Hepatocyte (in vitro differentiated cells): ENCODE data around the gene DDX41. TPM values are rescaled to one million over a fixed set of nuclear protein-coding genes. Genes with fewer than 3 reads are reported as not detected.

Source experiments
- DNase-seq: peaks from one replicate; pipeline ENCODE4 v3.0.0-alpha.2; 2016; ENCODE audit warnings: low spot score
- H2AFZ ChIP-seq: fragments of 200-600 bp; sonication (generic); 2 replicates; pipeline ENCODE4 v1.6.0; 2016; ENCODE audit warnings: antibody characterized with exemption, mild to moderate bottlenecking
- H3K27ac ChIP-seq: fragments of 200-600 bp; sonication (generic); 2 replicates; pipeline ENCODE4 v1.5.1; 2016; ENCODE audit warnings: mild to moderate bottlenecking
- H3K27me3 ChIP-seq: fragments of 200-600 bp; sonication (generic); 2 replicates; pipeline ENCODE4 v1.6.1; 2016
- H3K36me3 ChIP-seq: fragments of 200-600 bp; sonication (generic); replicated peaks from 2 replicates; pipeline ENCODE4 v1.5.1; 2016; ENCODE audit warnings: low read depth; ENCODE audit not compliant: insufficient read depth
- H3K4me1 ChIP-seq: fragments of 200-600 bp; sonication (generic); 2 replicates; pipeline ENCODE4 v1.5.1; 2016; ENCODE audit warnings: mild to moderate bottlenecking, moderate library complexity; ENCODE audit not compliant: insufficient read depth
- H3K4me2 ChIP-seq: fragments of 200-600 bp; sonication (generic); 2 replicates; pipeline ENCODE4 v1.6.0; 2016
- H3K4me3 ChIP-seq: fragments of 200-600 bp; sonication (generic); 2 replicates; pipeline ENCODE4 v1.5.1; 2016; ENCODE audit warnings: mild to moderate bottlenecking
- H3K79me2 ChIP-seq: fragments of 200-600 bp; sonication (generic); 2 replicates; pipeline ENCODE4 v1.6.0; 2017; ENCODE audit warnings: mild to moderate bottlenecking
- H3K9me2 ChIP-seq: fragments of 200-600 bp; sonication (generic); replicated peaks from 2 replicates; pipeline ENCODE4 v1.6.0; 2017; ENCODE audit warnings: mild to moderate bottlenecking; ENCODE audit not compliant: insufficient read depth
- H3K9me3 ChIP-seq: fragments of 200-600 bp; sonication (generic); 2 replicates; pipeline ENCODE4 v1.5.1; 2016; ENCODE audit warnings: low read depth, mild to moderate bottlenecking
- H4K20me1 ChIP-seq: fragments of 200-600 bp; sonication (generic); 2 replicates; pipeline ENCODE4 v1.6.0; 2016; ENCODE audit warnings: mild to moderate bottlenecking; ENCODE audit not compliant: insufficient read depth, poor library complexity, severe bottlenecking
- EZH2 ChIP-seq: fragments of 200-600 bp; sonication (generic); IDR thresholded peaks from 2 replicates; pipeline ENCODE4 v1.6.1; 2016; ENCODE audit warnings: antibody characterized with exemption, mild to moderate bottlenecking, borderline replicate concordance
- EZH2phosphoT487 ChIP-seq: fragments of 200-600 bp; sonication (generic); IDR thresholded peaks from one replicate; pipeline ENCODE4 v1.6.1; 2018; ENCODE audit warnings: antibody characterized with exemption, mild to moderate bottlenecking, low read depth, moderate library complexity; ENCODE audit not compliant: unreplicated experiment, severe bottlenecking
- WGBS: methylation state at CpG from one replicate; pipeline ENCODE4 v1.1.6; 2016; ENCODE audit warnings: low lambda C conversion rate; ENCODE audit errors: missing lambda C conversion rate; 5-methylcytosine and 5-hydroxymethylcytosine counted together
- polyA plus RNA-seq: library from polyadenylated mRNA; unstranded; fragments of >200 nt; fragmentation: Nextera tagmentation; extraction: Ambion mirVana; gene quantifications from 2 replicates; pipeline ENCODE4 v1.2.1, GENCODE V29; 2016
- total RNA-seq: library from RNA; depleted of rRNA; stranded (reverse); fragments of >200 nt; gene quantifications from 2 replicates; pipeline ENCODE4 v1.2.3, GENCODE V29; 2014
- TF ChIP-seq, protein P1 (sequence below): fragments of 200-600 bp; sonication (generic); IDR thresholded peaks from 2 replicates; pipeline ENCODE4 v1.5.1; 2016; ENCODE audit warnings: antibody characterized with exemption, mild to moderate bottlenecking; ENCODE audit not compliant: poor library complexity

DDX41 gene
- total and polyA plus RNA-seq, 2 experiments from 2014 or later: 45.0 to 50.7 TPM

DNA sequence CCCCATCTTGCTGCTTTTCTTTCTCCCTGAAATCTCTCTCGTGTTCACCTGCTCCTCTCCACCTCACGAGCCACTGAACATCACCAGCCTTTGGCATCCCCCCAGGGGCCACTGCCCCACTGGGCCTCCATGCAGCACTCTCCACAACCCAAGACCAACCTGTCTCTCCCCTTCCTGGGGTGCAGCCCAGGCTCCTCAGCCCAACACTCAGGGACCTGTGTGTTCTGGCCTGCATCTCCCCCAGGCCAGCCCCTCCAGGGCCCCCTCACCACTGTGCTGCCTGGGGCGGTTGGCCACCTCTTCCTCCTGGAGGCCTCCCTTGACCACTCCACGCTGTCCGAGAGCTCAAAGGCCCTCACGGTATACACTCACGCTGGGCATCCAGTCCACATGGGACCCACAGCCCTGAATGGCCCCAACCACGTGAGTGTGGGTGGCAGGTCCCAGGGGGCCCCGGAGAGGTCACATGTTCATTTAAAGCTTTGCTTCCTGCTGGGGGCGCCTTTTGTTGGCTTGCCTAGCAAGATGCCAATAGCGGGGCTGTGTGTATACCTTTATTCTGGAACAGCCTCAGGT, 6.7 kb downstream of the DDX41 start:
- H3K27me3 ChIP-seq: no peaks in the 10 kb centered on the region
- H3K27ac ChIP-seq: no peak overlapping the region
- TF ChIP-seq, protein P1, sequence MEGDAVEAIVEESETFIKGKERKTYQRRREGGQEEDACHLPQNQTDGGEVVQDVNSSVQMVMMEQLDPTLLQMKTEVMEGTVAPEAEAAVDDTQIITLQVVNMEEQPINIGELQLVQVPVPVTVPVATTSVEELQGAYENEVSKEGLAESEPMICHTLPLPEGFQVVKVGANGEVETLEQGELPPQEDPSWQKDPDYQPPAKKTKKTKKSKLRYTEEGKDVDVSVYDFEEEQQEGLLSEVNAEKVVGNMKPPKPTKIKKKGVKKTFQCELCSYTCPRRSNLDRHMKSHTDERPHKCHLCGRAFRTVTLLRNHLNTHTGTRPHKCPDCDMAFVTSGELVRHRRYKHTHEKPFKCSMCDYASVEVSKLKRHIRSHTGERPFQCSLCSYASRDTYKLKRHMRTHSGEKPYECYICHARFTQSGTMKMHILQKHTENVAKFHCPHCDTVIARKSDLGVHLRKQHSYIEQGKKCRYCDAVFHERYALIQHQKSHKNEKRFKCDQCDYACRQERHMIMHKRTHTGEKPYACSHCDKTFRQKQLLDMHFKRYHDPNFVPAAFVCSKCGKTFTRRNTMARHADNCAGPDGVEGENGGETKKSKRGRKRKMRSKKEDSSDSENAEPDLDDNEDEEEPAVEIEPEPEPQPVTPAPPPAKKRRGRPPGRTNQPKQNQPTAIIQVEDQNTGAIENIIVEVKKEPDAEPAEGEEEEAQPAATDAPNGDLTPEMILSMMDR: no peak
- TF ChIP-seq EZH2phosphoT487: no peak
- DNase-seq: no peak
- H3K4me3 ChIP-seq: no peak overlapping the region
- no peak overlapping the region for H2AFZ ChIP-seq
- no peak overlapping the region for H3K4me2 ChIP-seq
- no peaks in the 10 kb centered on the region for H3K9me2 ChIP-seq
- H3K36me3 ChIP-seq: no peaks in the 10 kb centered on the region
- 91% methylated on average over 11 of the region's 11 CpGs for WGBS
- peaks cover under 1% of the 10 kb centered on the region for H3K79me2 ChIP-seq
- no peaks in the 10 kb centered on the region for H3K9me3 ChIP-seq
- H3K4me1 ChIP-seq: no peaks in the 10 kb centered on the region
- no peaks in the 10 kb centered on the region for H4K20me1 ChIP-seq

DNA sequence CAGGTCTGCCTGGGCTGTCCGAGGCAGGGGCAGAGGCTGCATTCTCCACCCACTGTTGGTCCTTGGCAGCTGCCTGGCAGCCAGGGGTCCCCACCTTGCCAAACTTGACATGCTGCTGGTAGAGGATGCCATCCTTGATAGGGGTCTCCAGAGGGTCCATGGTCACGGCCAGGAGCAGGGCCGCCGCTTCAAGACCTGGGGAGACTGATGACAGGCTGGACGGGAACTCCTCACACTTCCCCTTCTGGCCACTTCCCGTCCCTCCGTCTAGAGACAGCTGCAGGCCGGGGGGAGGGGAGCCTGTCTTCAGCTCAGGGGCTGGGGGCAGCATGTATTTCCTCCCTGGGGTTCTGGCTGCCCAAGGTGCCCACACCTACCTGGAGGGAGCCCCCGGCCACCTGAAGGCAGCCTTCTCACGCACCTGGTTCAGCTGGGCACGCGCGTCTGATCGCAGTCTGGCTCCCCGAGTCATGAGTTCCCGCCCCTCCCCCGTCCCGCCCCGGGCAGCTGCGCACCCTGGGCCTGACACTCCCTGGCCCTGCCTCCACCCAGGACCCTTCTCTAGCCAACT, 7.3 kb downstream of the DDX41 start, which contains the start of gene DOK3:
DOK3 (minus strand) TSS at position 446 of the 571 bp plus-strand sequence; CDS start at position 160, 286 bp downstream.
- H3K79me2 ChIP-seq: no peaks in the 10 kb centered on the region
- no peak within 1 kb of the TSS for H3K27ac ChIP-seq
- no peaks in the 10 kb centered on the region for H3K36me3 ChIP-seq
- no peaks in the 10 kb centered on the region for H3K9me3 ChIP-seq
- H3K4me2 ChIP-seq: no peak within 1 kb of the TSS
- no peak within 1 kb of the TSS for H2AFZ ChIP-seq
- H3K4me1 ChIP-seq: no peaks in the 10 kb centered on the region
- H3K9me2 ChIP-seq: no peaks in the 10 kb centered on the region
- WGBS: 76% methylated on average over 9 of the region's 20 CpGs
- H3K27me3 ChIP-seq: no peaks in the 10 kb centered on the region
- no peaks in the 10 kb centered on the region for H4K20me1 ChIP-seq
- DNase-seq: no peak
- no peak within 1 kb of the TSS for H3K4me3 ChIP-seq
- TF ChIP-seq EZH2phosphoT487 (no peak), EZH2 (no peak)
- TF ChIP-seq, protein P1: no peak

DNA sequence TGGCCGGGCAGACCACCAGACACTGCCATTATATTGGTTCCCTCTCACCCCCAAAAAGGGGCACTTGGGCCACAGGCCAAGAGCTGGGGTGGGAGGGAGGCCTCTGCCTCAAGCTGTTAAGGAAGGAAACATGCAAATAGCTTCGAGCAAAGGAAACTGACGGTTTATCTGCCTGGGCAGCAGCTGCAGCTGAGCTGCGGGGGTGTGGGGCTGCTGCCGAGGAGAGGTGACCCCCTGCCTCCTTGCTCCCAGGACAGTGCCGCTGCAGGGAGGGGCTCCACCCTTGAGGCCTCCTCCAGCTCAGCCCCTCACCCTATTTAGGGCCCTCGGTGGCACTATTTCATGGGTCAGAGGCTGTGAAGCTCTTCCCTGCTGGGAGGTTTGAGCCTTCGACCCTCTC, 7.9 kb downstream of the DDX41 start:
- no peaks in the 10 kb centered on the region for H4K20me1 ChIP-seq
- no peak for DNase-seq
- H3K9me2 ChIP-seq: no peaks in the 10 kb centered on the region
- H3K4me3 ChIP-seq: no peak overlapping the region
- 86% methylated on average over 8 of the region's 8 CpGs for WGBS
- no peak overlapping the region for H3K4me2 ChIP-seq
- TF ChIP-seq EZH2 (no peak), EZH2phosphoT487 (no peak)
- TF ChIP-seq, protein P1: no peak
- H3K79me2 ChIP-seq: no peaks in the 10 kb centered on the region
- H2AFZ ChIP-seq: no peak overlapping the region
- H3K9me3 ChIP-seq: no peaks in the 10 kb centered on the region
- no peaks in the 10 kb centered on the region for H3K36me3 ChIP-seq
- no peak overlapping the region for H3K27ac ChIP-seq
- H3K27me3 ChIP-seq: no peaks in the 10 kb centered on the region
- no peaks in the 10 kb centered on the region for H3K4me1 ChIP-seq
